NCI-H1105 treated with DMSO at 0.1 percent for 48 hours (cell line): ENCODE data around the gene ABCF1.

Experiments used
- DNase-seq: peaks from one replicate; lab custom pipeline; 2025; lab: John Stamatoyannopoulos, UW

ABCF1 gene

GRCh38 chr6:30601815-30602641 lies 30.8 kb downstream of the ABCF1 start:
- DNase-seq = no peak

- DNase-seq = no peak
Observed at GRCh38 chr6:30603961-30604360, 32.7 kb downstream of the ABCF1 start.

GRCh38 chr6:30610065-30610464 lies 38.8 kb downstream of the ABCF1 start:
- DNase-seq = no peak

GRCh38 chr6:30611150-30611855 lies 40.1 kb downstream of the ABCF1 start:
- DNase-seq = no peak

GRCh38 chr6:30611856-30612194 lies 40.6 kb downstream of the ABCF1 start:
- no peak for DNase-seq

GRCh38 chr6:30612213-30612612 lies 41.0 kb downstream of the ABCF1 start:
- DNase-seq = peak; percentile 13

- no peak for DNase-seq
Observed at GRCh38 chr6:30612687-30613248, 41.5 kb downstream of the ABCF1 start.

GRCh38 chr6:30613251-30614043 lies 42.2 kb downstream of the ABCF1 start:
- no peak for DNase-seq

GRCh38 chr6:30614044-30614842 lies 43.0 kb downstream of the ABCF1 start:
- DNase-seq = no peak

GRCh38 chr6:30614843-30615218 lies 43.6 kb downstream of the ABCF1 start:
- peak; percentile 98 for DNase-seq

GRCh38 chr6:30615219-30615957 lies 44.1 kb downstream of the ABCF1 start:
- peak; percentile 91 for DNase-seq

- peak; percentile 73 for DNase-seq
Observed at GRCh38 chr6:30615958-30616810, 44.9 kb downstream of the ABCF1 start.

- DNase-seq = peak; percentile 100
Observed at GRCh38 chr6:30616811-30617564, 45.7 kb downstream of the ABCF1 start, which contains the start of gene PPP1R10. TSS of gene PPP1R10 (minus strand) at chr6:30617243. CDS start at chr6:30609944, 7,299 bp downstream.

GRCh38 chr6:30617565-30618269 lies 46.5 kb downstream of the ABCF1 start, which contains the start of gene MRPS18B:
TSS of gene MRPS18B (plus strand) at chr6:30617840. CDS start at chr6:30617866, 26 bp downstream.
- peak; percentile 98 for DNase-seq

GRCh38 chr6:30618270-30618797 lies 47.1 kb downstream of the ABCF1 start:
- DNase-seq = no peak

GRCh38 chr6:30619561-30619960 lies 48.3 kb downstream of the ABCF1 start:
- DNase-seq = no peak

- no peak for DNase-seq
Observed at GRCh38 chr6:30625511-30625910, 54.3 kb downstream of the ABCF1 start.
